ENCODE results near the gene MNX1.

MNX1 gene

DNA sequence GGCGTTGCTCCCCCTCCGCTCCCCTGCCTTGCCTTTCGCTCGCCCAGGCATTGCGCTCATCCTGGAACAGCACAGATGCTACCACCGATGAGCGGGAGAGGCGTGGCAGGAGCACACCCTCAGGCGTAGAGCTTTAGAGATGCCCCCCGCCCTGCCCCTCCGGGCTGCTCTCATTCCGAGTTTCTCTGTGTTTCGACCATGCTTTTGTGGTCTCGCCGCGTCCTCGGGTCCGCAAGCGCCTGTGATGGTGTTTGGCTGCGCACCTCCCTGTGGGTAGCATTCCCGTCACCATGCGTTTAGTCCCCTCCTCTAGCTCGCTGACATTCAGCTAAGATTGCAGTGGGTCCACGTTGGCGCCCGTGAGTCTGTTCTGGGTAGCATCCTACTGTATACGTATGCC, 42.3 kb downstream of the MNX1 start:
- DNase-seq (ENCODE audit: low read depth), result no peak

DNA sequence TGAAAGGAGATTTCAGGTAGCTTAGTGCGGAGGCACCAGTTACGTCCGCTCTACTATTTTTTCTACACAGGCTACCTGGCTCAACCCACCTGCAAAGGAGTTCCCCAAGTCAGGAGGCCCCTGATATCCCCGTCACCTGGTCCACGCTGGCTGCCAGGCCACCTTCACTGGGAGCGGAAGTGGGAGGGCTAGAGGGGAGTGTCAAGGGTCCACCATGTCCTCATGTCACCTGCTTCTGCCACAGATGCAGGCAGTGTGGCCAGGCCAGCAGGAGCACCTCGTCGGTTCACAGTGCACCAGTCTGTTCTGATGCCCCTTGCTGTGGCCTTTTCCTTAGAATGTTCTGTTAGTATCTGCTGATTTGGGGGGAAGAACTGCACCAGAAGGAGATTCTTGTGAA, 44.1 kb downstream of the MNX1 start:
- DNase-seq (ENCODE audit: low read depth), result no peak

DNA sequence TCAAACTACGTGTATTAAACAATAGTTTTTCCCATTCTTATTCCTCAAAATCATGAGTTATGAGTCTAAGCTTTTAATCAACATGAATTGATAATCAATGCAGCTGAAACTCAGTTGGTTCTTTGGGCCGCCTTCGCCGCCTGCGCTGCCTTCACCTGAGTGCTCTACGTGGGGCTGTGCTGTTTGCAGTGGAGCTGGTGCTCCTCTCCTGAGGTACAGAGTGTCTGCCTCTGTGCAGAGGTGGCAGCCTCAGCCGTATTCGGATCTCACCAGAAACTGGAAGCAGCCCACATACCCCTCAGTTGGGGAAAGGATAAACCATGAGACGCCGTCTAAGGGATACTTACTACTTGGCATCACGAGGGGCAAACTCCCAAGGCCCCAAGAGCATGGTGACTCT, 45.5 kb downstream of the MNX1 start:
- DNase-seq (ENCODE audit: low read depth), result no peak

DNA sequence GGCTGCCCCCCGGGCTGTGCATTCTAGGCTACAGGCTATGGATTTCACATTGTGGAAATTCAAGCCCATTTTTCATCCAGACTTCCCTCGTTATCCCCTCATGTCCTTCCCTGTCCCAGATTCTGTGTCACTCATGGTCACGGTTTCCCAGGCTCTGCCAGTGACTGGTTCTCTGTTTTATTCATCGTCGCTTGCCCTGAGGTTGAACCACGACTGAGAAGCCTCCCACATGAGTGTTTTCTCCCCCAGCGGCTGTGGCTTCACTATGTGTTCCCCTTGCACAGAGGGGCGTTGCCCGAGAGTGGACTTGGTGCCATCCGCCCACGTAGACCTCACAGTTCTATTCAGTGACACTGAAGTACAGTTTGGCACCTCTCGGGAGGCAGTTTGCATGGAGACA, 47.0 kb downstream of the MNX1 start:
- DNase-seq (ENCODE audit: low read depth), result no peak

DNA sequence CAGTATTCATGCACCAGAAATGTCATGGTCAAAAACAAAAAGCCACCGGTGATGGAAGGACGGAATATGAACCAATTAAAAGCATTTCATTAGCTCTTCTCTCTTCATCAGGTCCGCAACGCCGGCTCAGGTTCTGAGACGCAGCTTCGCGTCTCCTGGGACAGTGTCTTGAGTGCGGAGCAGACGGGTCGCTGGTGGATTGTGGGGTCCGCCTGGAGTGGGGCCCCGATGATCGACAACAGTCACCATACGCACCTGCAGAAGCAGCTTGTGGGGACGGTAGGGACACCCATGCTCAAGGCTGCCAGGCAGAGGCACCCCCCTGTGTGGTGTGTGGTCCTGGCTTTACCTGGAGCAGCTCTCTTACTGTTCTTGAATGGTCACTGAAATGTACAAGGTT, 47.6 kb downstream of the MNX1 start:
- DNase-seq (ENCODE audit: low read depth), result no peak

DNA sequence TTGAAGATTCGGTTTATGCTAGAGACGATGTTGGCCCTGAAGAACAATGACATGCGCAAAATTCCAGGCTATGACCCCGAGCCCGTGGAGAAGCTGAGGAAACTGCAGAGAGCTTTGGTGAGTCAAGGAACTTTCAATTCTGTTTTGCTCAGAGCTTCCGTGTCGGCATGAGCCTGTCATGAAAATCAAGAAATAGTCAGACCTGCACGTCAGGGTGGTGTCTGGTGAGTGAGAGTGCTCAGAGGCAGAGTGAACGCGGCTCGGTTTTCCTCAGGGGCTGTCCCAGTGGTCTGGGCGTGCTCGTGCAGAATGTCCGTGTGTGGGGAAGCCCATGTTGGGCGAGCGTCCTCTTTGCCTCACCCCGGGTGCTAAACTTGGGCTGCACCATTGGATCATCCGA, 48.3 kb downstream of the MNX1 start:
- DNase-seq (ENCODE audit: low read depth), result no peak

DNA sequence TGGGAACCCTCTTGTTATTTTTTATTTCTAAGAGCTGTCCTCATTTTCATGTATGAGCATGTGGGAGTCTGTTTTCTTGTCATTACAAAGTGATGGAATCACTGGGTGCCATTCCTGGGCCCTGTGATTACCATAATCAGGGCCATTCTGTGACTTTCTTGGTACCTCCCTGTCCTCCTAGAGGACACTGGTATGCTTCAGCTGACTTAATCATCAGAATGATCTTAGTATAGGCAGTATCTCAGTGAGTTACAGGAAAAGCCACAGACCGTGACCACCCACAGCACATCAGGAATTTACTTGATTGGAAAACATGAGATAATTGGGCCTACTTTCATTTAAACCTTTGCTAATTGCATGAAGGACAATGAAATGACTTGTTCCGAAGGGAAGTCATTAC, 53.7 kb downstream of the MNX1 start:
- no peak for DNase-seq (ENCODE audit: low read depth)

DNA sequence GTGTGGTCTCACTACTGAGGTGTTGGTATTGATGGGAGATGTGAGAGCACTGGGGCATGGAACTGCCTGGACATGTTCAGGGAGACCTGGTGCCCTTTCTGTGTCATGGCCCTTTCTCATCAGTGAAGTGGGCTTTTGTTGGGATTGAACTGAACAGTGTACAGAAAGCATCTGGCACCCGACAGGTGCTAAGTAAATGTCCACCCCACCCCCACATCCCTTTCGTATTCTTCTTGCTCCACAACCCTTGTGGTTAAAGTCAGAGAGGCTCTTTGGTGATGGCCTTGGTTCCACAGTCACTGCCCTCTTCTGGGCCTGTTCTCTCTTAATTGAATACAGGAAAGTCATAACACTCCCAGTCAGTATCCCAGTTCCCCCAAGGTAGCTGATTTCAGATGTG, 55.5 kb downstream of the MNX1 start:
- DNase-seq (ENCODE audit: low read depth), result no peak
